ENCODE measurements around the gene RPRD1B. TPM values are rescaled to one million over a fixed set of nuclear protein-coding genes. Genes with fewer than 3 reads are reported as not detected.

Gene RPRD1B
- total and polyA plus RNA-seq, 2 donors (not counting 3 experiments of a cell fraction or from before 2014, with no cell fraction given), result 13.0 to 29.3 TPM

GRCh38 chr20:38011696-38012095, 21.9 kb upstream of the RPRD1B start:
- BruUV-seq (replicated peaks), result no TSS peak
- POLR2A ChIA-PET, result no interaction called here
- no peak for FAIRE-seq

GRCh38 chr20:38012332-38012731, 21.2 kb upstream of the RPRD1B start:
- Histone ChIP-seq H3K27ac (ENCODE audit: insufficient read depth, low read depth, low read length) (no peak overlapping the region), H2AFZ (ENCODE audit: low read depth, low read length) (no peak overlapping the region), H3K4me2 (ENCODE audit: insufficient read depth, low read length) (no peak overlapping the region), H3K4me3 (replicated peaks in 1 of 3; ENCODE audit: insufficient read depth in 1 of 3, low read depth in 1 of 3, low read length in 3 of 3) (no peak overlapping the region), H4K20me1 (replicated peaks; ENCODE audit: control insufficient read depth, extremely low read depth, insufficient read depth, low read length) (no peaks in the 10 kb centered on the region), H3K9me1 (replicated peaks; ENCODE audit: control insufficient read depth, extremely low read depth, insufficient read depth, low read length) (no peaks in the 10 kb centered on the region), H3K79me2 (ENCODE audit: control insufficient read depth, insufficient read depth, low read length) (peaks cover 17% of the 10 kb centered on the region), H3K36me3 (ENCODE audit: control insufficient read depth in 2 of 2, extremely low read depth in 1 of 2, insufficient read depth in 2 of 2, low read length in 2 of 2) (peaks cover 14 to 23% of the 10 kb centered on the region in 2 experiments), H3K9ac (replicated peaks; ENCODE audit: extremely low read depth, insufficient read depth, low read length) (no peak overlapping the region), H3K27me3 (ENCODE audit: control insufficient read depth in 2 of 2, insufficient read depth in 2 of 2, low read length in 2 of 2) (no peaks in the 10 kb centered on the region), H3K9me3 (replicated peaks; ENCODE audit: control insufficient read depth, insufficient read depth, low read length) (no peaks in the 10 kb centered on the region), H3K4me1 (ENCODE audit: control insufficient read depth, extremely low read depth, insufficient read depth, low read length) (peaks cover 11% of the 10 kb centered on the region)
- no peak for DNase-seq (ENCODE audit: low read depth, low spot score)
- TF ChIP-seq FOS (IDR thresholded peaks at IDR 0.05; ENCODE audit: borderline replicate concordance, insufficient read depth, low read length) (no peak), MYC (IDR thresholded peaks at IDR 0.05; ENCODE audit: low read depth, low read length) (no peak), MAX (IDR thresholded peaks at IDR 0.05; ENCODE audit: insufficient read depth, insufficient read length) (no peak), CTCF (IDR thresholded peaks at IDR 0.05; ENCODE audit: extremely low read depth in 1 of 2, insufficient read depth in 1 of 2, low read depth in 1 of 2, low read length in 2 of 2) (no peak), POLR2A (IDR thresholded peaks at IDR 0.05; ENCODE audit: low read depth, low read length) (no peak), JUN (IDR thresholded peaks at IDR 0.05; ENCODE audit: borderline replicate concordance, insufficient read depth, insufficient read length, low read depth) (no peak), GATA2 (IDR thresholded peaks at IDR 0.05; ENCODE audit: insufficient read depth, insufficient read length, low read depth, low read length) (no peak), POLR2AphosphoS5 (IDR thresholded peaks at IDR 0.05; ENCODE audit: insufficient read depth, low read depth, low read length) (no peak), EZH2 (IDR thresholded peaks at IDR 0.05; ENCODE audit: borderline replicate concordance, low read depth, low read length, severe bottlenecking) (no peak)
- ChIA-PET POLR2A (no interaction called here), CTCF (interaction anchor here (2.1 kb wide), 1 partner anchor 209 kb away, joined by 6 read pairs; no protein-coding TSS in a partner anchor)
- FAIRE-seq, result no peak
- dilution Hi-C loops (cut with MboI; ENCODE audit: extremely low pct_ligation_motif_present, low sequenced_read_pairs), result no loop called here
- BruUV-seq (replicated peaks), result no TSS peak
- intact Hi-C loops (cut with micrococcal nuclease), result no loop called here

More at GRCh38 chr20:38011696-38012095, 21.9 kb upstream of the RPRD1B start:
- CTCF ChIA-PET, result no interaction called here
- Histone ChIP-seq H3K9ac (replicated peaks; ENCODE audit: extremely low read depth, insufficient read depth, low read length) (no peak overlapping the region), H4K20me1 (replicated peaks; ENCODE audit: control insufficient read depth, extremely low read depth, insufficient read depth, low read length) (peaks cover 2% of the 10 kb centered on the region), H3K4me3 (replicated peaks in 1 of 3; ENCODE audit: insufficient read depth in 1 of 3, low read depth in 1 of 3, low read length in 3 of 3) (no peak overlapping the region), H2AFZ (ENCODE audit: low read depth, low read length) (no peak overlapping the region), H3K4me1 (ENCODE audit: control insufficient read depth, extremely low read depth, insufficient read depth, low read length) (peaks cover 11% of the 10 kb centered on the region), H3K27me3 (ENCODE audit: control insufficient read depth in 2 of 2, insufficient read depth in 2 of 2, low read length in 2 of 2) (no peaks in the 10 kb centered on the region), H3K36me3 (ENCODE audit: control insufficient read depth in 2 of 2, extremely low read depth in 1 of 2, insufficient read depth in 2 of 2, low read length in 2 of 2) (peaks cover 12 to 23% of the 10 kb centered on the region in 2 experiments), H3K9me3 (replicated peaks; ENCODE audit: control insufficient read depth, insufficient read depth, low read length) (no peaks in the 10 kb centered on the region), H3K9me1 (replicated peaks; ENCODE audit: control insufficient read depth, extremely low read depth, insufficient read depth, low read length) (no peaks in the 10 kb centered on the region), H3K4me2 (ENCODE audit: insufficient read depth, low read length) (no peak overlapping the region), H3K79me2 (ENCODE audit: control insufficient read depth, insufficient read depth, low read length) (peaks cover 19% of the 10 kb centered on the region), H3K27ac (ENCODE audit: insufficient read depth, low read depth, low read length) (no peak overlapping the region)
- intact Hi-C loops (cut with micrococcal nuclease) (no loop called here), dilution Hi-C loops (cut with MboI; ENCODE audit: extremely low pct_ligation_motif_present, low sequenced_read_pairs) (no loop called here)
- DNase-seq (ENCODE audit: low read depth, low spot score), result no peak
- TF ChIP-seq POLR2AphosphoS5 (IDR thresholded peaks at IDR 0.05; ENCODE audit: insufficient read depth, low read depth, low read length), result no peak
